Amygdala (tissue), 56 donors: ENCODE measurements around the gene MKNK1.

ENCODE experiments used
- DNase-seq, 56 donors: peaks; one replicate each; lab custom pipeline; 2025; lab: John Stamatoyannopoulos, UW

The MKNK1 gene

GRCh38 chr1:46526691-46527291, 77.3 kb downstream of the MKNK1 start:
- DNase-seq, result no peak

DNA sequence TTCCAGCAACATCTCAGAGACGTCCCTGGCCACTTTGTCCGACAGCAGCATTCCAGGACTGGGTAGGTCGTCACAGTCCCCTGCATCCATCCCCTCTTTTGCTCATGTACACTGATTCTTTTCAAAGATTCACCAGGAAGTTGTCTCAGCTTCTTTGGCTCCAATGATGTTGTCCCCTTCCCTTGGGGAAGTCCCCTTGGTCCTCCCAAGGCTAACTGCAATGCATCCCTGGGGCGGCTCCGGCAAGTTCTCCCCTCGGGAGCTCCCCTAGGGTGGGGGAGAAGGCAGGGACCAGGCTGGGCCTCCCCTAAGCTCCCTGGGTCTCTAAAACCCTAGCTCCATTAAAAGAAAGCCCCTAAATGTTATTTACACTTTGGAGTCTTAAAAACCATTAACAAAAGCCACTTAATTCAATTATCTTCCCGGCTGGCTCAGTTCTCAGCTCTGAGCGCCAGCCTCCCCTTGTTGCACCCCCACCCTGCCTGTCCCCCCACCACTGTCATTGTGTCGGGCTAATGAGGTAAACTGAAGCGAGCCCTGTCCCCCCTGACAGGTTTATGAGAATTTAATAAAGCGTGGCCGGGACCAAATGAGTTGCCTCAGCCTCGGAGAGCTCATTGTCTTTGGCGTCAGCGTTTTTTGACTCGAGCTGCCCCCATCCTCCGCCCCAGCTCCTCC, 77.9 kb downstream of the MKNK1 start:
- no peak for DNase-seq

- DNase-seq, result no peak
Observed at GRCh38 chr1:46525253-46525983, 78.7 kb downstream of the MKNK1 start.

GRCh38 chr1:46524843-46525242, 79.2 kb downstream of the MKNK1 start:
- DNase-seq, result no peak

DNA sequence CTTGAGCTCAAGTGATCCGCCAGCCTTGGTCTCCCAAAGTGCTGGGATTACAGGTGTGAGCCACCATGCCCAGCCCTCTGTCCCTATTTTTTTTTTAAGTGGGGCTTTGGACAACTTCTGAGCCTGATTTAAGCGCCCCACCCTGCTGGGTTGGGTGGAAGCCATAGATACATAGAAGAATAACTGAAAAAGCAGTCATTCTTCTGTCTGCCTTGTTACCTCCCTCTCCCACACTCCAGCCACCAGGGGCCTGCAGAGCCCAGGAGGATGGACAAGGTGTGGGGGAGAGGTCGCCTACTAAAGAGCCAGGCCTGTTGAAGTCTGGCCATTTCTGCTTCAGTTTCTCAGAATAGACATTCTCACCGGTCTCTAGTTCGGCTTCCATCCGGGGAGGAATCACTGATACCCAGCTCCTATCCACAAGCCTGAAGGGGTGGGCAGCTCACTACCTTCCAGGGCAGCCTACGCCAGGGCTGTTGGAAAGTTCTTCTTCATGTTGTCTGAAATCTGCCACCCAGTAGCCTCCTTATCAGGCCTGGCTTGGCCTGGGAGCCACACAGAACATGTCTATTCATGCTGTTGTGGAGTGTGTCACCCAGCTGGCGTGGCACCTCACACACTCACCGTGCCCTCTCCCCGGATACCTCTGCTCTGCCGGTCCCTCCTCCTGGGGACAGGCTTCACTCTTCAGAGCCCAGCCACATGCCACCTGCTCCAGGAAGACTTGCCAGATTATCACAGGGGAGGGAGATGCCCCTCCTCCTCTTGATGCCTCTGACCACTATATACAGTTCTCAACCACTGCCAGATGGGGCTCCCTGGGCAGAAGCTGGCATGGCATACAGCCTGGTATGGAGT, 80.3 kb downstream of the MKNK1 start:
- DNase-seq, result no peak

- DNase-seq, result no peak
Observed at GRCh38 chr1:46522969-46523320, 81.1 kb downstream of the MKNK1 start.

DNA sequence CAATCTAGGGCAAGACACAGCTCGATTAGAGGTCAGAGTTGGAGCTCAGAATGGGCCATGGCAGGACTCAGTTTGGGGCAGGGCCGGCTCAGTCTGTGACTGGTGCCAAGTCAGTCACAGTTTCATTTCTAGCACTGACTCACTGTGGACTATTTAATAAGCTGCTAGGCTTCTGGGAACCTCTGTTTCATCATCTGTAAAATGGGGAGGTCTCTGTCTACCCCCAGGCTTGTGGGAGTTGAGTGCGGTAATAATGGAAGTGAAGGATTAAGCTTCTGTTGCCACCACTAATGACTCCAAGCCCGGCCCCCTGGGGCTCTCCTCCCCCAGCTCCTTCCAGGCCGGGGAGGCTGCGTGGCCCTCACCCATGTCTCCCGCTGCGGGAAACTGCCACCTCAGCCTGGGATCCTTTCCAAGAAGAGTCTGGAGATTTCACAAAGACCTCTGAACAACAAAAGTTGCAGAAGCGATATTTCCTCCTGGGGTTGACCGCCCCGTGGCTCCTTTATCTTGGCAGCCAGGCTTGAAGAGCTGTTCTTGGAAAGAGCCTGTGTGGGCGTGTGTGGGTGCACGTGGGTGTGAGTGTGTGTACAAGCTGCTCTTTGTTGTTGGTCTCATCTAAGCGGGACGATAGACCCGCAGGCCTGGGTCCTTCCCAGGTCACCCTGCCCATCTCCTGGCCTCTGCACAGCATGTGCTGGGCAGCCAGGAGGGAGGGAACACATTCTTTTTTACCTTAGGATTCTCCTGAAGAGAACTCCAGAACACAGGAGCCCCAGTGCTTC, 81.7 kb downstream of the MKNK1 start:
- DNase-seq, result peak in 10 of 56 donors; percentile 13 to 42 (median 29)

GRCh38 chr1:46521414-46521813, 82.7 kb downstream of the MKNK1 start:
- no peak for DNase-seq

GRCh38 chr1:46520063-46520911, 83.8 kb downstream of the MKNK1 start:
- no peak for DNase-seq

DNA sequence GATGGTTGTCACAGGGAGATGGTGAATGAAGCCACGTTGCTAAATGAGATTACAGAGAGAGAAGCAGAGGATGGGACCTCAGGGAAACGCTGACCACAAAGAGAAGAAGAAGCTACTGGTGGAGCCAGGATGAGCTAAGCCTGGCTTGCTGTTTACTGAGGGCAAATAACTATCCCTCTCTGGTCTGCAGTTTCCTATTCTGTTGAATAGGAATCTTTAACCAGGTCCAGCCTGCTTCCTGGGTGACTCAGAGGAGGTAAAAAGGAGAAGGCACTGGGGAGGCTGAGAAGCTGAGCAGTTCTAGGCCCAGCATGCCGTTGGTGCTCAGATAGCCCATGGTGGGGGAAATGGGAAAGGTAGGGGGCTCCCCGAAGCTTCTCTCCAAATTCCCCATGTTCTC, 84.9 kb downstream of the MKNK1 start:
- no peak for DNase-seq

GRCh38 chr1:46517932-46518498, 86.1 kb downstream of the MKNK1 start:
- DNase-seq, result no peak

GRCh38 chr1:46517010-46517600, 87.0 kb downstream of the MKNK1 start:
- no peak for DNase-seq

DNA sequence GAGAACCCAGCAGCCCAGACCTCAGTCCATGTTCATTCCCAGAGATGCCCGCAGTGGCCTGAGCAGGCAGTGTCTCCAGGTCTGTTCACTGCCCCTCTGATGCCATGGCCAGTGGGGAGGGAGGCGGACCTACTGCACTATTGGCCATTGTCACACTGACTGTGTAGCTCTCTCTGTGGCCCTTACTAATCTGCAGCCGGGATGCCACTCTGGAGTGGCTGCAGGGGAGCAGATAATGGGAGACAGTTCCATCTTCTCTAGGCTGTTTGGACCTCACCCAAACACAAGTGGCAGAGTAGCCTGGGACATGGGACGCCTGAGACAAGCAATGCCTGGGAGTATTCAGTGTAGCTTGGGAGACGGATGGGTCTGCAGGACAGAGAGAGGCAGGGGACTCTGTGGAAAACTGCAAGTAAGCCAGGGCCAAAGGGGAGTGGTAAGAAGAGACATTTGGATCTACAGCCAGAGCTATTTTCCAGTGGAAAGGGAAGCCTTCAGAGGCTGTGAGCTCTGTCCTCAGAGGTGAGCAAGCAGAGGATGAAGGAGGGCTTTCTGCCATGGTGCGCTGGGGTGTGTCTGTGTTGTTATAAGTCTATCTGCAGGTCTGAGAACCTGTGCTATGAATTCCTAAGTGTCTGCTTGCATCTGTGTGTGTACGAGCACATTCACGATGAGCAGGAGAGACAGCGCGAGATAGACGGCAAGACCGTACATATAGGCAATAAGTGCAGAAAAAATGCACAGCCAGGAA, 87.7 kb downstream of the MKNK1 start:
- no peak for DNase-seq

GRCh38 chr1:46515576-46515975, 88.5 kb downstream of the MKNK1 start:
- no peak for DNase-seq

GRCh38 chr1:46513536-46513935, 90.5 kb downstream of the MKNK1 start:
- no peak for DNase-seq

GRCh38 chr1:46512792-46513190, 91.3 kb downstream of the MKNK1 start:
- DNase-seq, result no peak

GRCh38 chr1:46512135-46512791, 91.8 kb downstream of the MKNK1 start:
- DNase-seq, result no peak
